HG03066 (cell line): Measurements from ENCODE around the gene KRT73.

Source experiments
- ATAC-seq: cut with Tn5 transposase; IDR thresholded peaks from one replicate; pipeline ENCODE4 v1.9.1; 2021; ENCODE audit warnings: low read depth; ENCODE audit not compliant: unreplicated experiment

KRT73 gene

DNA sequence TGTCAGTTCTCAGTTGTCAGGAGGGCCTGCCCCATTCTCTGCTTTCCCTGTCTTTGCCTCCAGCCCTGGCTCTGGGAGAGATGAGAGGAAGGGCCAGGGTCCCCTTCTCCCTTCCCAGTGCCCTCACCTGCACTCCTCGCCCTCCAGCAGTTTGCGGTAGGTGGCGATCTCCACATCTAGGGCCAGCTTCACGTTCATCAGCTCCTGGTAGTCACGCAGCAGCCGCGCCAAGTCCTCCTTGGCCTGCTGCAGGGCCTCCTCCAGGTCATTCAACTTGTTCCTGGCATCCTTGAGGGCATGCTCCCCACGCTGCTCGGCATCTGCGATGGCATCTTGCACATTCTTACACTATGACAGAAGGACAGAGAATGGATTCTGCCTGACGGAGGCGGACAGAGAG is 28.3 kb upstream of the KRT73 start:
- no peak for ATAC-seq

DNA sequence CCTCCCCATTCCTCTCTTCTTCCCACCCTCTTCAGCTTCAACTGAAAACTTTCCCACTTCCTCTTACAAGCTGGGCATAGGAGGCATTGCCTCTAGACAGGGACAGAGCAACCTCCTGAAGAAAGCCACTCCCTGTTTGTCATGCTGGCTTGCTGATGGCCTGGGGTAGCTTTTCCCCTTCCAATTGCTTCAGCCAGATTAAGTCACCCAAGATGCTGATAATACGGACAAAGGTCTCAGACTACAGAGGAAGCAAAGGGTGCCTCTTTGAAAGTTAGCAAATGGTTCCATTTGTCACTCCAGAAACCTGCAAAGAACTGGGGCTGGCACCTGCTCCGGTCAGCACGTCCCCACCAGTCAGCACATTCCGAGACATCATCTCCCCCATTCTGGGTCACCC is 27.6 kb upstream of the KRT73 start:
- no peak for ATAC-seq

GRCh38 chr12:52645120-52645761 is 26.9 kb upstream of the KRT73 start:
- no peak for ATAC-seq

GRCh38 chr12:52644078-52644415 is 25.7 kb upstream of the KRT73 start:
- ATAC-seq: no peak

DNA sequence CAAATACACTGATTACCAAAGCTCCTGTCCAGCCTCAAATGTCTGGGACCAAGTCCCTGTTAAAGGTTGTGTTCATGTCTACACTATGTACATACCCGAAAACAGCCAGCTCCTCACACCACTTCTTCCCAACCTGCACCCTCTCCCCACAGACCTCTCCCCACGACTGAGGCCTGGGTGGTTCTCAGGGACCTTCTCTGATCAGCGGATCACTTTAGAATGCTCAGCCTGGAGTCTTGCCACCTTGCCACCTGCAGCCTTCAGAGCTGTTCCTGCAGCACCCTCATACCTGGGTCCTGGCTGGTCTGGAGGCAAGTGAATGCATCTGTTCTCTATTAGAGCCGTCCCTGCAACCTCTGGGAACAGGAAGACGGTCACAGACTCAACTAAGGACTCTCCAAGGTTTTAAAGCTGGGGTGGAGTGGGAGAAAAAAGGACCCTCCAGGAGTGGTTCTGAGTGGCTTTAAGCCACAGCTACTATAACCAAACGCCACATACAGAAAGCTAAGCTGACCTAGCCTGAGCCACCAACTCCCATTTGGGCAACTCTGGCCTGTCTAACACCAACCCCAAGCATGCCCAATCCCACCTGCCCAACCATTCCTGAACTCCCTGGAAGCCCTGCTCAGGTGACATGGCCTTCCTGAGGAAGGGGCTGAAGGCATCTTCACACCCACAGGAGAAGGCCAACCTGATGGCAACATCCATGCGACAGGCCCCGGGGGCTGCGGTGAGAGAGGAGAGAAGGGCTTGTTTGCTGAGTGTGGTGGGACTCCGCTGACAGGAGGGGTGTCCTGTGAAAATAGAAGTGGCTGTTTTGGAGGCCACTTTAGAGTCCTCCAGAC is 25.1 kb upstream of the KRT73 start:
- no peak for ATAC-seq

DNA sequence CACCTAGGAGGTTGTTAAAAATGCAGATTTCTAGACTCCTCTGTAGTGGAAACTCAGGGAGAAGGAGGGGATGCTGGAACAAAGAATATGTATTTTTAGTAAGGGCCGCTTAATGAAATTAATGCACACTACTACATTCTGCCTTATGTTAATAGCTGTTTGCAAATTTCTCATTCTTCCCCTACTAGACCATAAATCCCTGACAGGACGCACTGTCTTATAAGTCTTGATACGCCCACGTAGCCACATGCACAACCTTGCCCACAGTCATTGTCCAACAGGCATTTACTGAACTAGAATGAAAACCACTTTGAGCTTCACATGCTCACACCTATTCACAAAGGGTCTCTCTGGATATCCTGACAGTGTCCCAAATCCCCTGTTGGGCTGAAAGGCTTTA is 23.1 kb upstream of the KRT73 start:
- no peak for ATAC-seq

DNA sequence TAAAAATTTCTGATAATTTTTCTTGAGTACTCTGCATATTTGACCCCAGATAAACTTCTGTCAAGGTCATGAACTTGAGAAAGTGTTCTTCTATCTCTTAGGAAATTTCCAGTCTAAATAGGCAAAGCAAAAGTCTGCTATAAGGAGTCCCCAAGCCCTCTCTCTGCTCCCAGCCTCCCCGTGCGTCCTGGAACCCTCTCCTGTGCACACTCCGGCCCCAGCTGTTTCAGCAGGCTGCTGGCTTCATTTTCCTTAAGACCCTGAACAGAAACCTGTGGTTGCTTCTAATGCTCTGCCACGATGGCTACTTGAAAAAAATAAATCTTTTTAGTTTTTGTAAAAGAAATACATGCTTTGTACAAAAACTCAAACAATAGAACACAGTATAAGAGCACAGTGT is 18.9 kb upstream of the KRT73 start:
- no peak for ATAC-seq

- no peak for ATAC-seq
These were observed 18.4 kb upstream of the KRT73 start for GRCh38 chr12:52636592-52637258.

GRCh38 chr12:52636189-52636588 is 17.8 kb upstream of the KRT73 start:
- ATAC-seq: no peak

DNA sequence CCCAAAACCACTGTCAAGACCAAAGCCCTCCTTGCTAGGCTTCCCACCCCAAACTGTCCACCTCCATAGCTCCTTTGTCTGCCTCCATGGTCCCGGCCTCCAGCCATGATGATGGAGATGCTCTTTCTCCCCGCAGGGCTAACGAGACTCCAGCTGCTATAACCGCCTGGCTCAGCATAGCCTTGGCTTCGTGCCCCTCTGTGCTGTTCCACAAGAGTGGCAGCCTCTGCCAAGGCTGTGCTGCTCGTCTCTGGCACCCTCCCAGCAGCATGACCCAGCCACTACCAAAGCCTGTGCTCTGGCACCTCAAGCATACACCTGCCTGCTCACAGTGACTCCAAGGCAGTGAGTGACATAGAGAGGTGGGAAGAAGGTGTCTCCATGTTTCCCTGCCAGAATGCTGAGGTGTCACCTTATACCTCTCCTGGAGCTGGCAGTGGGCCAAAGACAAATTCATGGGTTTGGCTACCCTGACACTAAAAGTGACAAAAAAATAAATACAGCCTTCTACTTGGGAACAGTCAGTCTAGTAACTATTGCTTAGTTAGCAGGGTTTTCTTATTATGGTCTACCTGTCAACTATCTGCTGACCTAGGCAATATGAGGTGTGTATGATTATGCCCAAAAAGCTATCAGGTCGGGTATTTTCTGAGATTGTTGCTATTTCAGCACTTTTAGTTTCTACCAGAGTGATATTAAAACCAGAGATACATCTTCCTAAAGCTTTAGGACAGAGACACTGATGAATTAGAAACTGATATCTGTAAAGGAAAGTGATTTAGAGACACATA is 16.1 kb upstream of the KRT73 start:
- ATAC-seq: no peak

DNA sequence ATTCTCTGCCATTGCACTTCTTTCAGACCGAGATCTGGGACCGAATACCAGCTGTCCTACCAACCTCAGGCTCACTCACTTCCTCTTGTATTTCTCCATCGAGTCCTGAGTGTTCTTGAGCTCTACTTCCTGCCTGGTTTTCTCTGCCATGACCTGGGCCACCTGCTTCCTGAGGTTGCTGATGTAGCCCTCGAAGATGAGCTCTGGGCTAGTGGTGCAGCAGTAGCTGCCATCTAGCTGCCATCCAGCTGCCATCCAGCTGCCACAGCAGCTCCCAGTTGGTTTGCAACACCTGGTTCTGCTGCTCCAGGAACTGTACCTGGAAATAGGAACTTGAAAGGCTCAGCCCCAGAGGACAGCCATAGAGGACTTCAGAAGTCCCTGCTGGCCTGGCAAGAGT is 15.0 kb upstream of the KRT73 start:
- ATAC-seq: no peak

DNA sequence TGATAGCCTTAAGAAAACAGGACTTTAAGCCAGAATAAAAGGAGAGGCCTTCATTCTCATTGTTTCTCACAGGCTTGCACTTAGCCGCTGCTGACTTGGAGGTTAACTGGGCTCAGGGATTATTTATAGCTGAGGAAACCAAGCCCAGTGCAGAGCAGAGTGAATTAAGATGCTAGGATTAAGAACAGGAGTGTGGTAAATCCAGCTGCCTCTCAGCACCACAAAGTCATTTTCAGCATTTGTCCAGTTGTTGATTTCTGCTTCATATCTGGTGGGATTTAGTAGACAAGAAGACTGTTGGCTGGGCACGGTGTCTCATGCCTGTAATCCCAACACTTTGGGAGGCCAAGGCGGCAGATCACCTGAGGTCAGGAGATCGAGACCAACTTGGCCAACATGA is 14.3 kb upstream of the KRT73 start:
- ATAC-seq: no peak

DNA sequence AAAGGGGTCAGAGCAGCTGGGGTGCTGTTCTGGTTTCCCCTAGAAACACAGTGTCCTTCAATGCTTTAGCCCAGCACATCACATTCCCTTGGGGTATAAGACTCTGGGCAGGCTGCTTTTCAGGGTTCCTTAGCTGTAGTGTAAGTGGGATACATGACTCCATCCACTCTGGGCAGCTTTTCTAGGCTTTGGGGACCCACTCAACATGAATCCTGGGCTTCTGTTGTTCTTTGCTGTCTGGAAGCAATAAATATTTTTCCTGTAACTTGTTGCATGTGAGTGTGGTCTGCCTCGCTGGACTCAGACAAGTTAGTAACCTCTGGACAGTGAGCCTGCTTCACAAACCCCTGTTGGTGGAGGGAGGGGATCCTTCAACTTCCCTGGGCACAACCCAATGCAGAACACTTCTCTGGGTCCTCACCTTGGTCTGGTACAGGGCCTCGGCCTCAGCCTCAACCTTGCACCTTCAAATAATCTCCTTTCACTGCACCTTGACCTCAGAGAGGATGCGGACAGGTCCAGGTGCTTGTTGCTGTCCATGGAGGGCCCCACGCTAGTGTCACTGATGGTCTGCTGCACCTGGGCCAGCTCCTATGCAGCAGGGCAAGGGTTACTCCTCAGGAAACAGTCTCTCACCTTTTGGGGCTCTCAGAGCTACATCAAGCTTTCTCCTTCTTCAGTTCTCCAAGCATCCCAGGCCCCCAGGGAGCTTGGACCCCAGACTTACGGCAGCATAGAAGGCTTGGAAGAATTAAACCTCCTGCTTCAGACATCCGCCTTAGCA is 13.5 kb upstream of the KRT73 start:
- no peak for ATAC-seq

DNA sequence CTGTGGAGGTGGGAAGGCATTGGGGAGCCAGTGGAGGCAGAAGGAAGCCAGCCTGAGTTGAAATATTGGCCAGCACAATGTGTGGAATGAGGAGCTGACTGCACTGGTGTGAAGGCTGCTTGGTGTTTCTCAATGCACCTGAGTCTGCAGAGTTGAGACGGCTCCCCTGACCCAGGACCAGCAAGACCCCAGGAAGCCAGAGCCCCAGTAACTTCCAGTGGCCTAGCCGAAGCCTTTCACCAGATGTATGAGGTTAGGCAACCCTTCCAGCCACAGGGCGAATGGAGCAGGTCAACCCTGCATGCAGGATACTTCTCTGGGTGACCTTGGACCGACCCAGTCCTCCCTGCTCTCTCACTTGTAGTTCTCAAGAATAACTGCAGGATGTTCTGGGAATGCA is 12.9 kb upstream of the KRT73 start:
- ATAC-seq: no peak

GRCh38 chr12:52630599-52631200 is 12.3 kb upstream of the KRT73 start:
- ATAC-seq: no peak

DNA sequence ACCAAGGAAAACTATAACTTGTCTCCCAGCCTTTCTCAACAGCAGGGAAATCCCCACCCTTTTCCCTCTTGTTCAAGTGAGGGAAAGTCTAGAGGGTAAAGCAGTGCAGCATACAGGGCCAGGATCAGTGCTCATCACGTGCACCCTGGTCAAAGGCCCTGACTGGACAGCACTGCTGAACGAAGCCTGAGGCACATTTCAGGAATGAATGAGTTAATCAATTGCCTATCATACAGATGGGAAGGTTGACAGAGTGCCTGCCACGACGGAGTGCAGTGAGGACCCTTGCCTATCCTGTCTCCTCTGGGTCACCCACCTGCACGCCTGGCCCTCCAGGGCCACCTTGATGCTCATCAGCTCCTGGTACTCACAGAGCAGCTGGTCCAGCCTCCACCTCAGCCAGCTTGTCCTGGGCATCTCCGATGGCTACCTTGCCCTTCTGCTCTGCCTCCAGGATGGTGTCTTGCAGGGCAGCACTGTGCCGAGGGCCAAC is 11.7 kb upstream of the KRT73 start:
- no peak for ATAC-seq

GRCh38 chr12:52629281-52630007 is 11.1 kb upstream of the KRT73 start:
- ATAC-seq: no peak

DNA sequence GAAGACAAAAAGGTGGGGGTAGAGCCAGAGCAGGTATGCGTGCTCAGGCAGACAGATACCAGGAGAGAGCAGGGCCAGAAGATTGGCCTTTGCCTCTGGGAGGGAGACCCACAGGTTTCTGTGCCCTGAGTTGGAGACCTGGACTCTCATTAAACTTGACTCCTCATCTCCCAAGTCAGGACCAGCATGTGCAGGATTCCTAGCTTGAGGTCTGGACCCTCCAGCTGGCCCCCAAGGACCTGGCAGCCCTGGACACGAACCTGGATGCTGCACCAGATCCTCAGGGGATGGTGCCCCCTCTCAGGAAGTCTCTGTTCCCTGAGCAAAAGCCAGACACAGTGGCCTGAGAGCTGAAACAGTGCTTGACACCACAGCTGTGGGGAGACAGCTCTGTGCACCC is 10.5 kb upstream of the KRT73 start:
- ATAC-seq: no peak

DNA sequence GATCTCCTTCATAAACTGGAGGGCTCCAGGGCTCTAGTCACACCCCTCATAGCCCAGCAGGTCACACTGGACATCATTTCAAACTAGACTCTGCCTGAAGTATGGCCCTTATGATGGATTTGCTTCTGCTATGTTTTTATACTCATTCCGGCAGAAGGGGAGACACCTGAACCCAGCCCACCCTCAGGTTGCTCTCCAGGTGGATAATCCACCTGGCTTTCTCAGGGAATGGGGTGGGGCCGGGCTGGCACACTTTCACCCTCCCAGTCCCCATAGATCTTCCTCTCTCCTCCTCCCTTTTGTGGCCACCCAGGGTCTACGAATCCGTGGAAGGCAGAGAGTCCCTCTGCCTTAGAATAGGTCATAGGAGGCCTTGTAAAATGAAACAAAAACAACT is 9.8 kb upstream of the KRT73 start:
- no peak for ATAC-seq
